SHP77 treated with DMSO at 0.1 percent for 48 hours (cell line): ENCODE results near the gene CNTN5.

Source experiments
- DNase-seq: peaks from one replicate; lab custom pipeline; 2025; lab: John Stamatoyannopoulos, UW

The CNTN5 gene

GRCh38 chr11:99513368-99513767, 492.6 kb downstream of the CNTN5 start:
- no peak for DNase-seq

GRCh38 chr11:99519095-99519494, 498.3 kb downstream of the CNTN5 start:
- DNase-seq, result no peak

DNA sequence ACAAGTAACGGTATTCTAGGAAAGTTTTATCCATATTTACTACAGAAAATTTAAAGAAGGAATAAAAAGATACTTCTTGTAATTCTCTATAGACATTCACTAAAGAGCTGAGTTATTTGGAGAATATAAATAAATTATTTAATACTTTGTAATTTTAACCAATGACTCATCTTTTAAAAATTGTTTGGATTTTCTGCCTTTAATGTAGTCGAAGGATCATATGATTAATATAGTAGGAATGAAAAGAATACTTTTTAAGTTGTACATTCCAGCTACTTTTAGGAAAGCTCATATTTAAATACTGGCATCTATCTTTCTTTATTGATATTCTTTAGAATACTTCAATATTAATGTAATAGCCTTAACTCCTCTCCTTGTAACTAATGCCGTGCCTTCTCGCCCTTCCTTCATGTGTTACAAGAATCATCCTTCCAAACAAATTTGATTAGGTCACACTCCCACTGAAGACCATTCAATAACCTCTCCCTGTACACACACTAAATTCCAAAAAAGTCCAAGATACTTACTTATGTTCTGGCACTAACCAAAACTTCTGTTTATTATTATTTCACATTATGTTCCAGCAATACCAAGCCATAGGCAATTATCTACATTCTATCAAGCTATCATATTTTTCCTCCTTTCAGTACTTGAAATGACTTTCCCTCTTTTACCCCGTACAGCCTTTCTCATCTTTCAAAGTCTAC, 501.9 kb downstream of the CNTN5 start:
- DNase-seq, result no peak

- DNase-seq, result no peak
These were observed 510.7 kb downstream of the CNTN5 start for GRCh38 chr11:99531468-99531867.

DNA sequence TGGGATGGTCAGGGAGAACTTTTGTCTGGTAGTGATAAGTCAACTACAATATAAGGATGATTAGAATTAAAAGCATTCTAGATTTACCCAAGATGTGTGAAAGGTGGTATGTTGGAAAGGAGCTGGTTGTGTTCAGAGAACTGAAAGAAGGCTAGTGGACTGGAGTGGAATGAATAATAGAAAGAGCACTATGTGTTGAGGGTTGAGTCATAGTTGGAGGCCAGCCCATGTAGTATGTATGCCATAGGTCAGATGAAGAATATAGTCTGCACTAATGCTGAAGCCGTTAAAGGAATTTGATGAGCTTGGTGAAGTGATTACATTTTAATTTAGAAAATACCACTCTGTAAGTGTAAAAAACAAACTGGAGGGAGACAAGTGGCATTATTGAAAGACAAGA, 514.1 kb downstream of the CNTN5 start:
- DNase-seq, result no peak

- no peak for DNase-seq
These were observed 514.7 kb downstream of the CNTN5 start for GRCh38 chr11:99535406-99535805.

GRCh38 chr11:99535819-99536218, 515.1 kb downstream of the CNTN5 start:
- no peak for DNase-seq

DNA sequence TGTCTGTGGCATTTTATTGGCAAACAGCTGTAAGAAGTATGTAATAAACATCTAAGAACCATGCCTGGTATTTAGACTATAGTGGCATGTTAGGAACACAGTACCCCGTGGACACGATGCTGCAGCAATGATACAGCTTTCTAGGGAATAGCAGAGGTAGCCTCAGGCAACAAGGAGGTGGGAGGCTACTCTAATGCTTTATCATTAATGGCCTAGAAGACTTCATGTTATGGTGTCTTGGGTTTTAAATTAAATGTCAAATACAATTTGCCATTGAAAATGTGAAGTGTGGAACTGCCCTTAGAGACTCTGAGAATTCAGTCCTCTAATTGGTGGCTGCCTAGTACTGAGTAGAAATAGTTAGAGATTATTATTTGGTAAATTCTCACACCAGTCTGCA, 516.9 kb downstream of the CNTN5 start:
- no peak for DNase-seq

DNA sequence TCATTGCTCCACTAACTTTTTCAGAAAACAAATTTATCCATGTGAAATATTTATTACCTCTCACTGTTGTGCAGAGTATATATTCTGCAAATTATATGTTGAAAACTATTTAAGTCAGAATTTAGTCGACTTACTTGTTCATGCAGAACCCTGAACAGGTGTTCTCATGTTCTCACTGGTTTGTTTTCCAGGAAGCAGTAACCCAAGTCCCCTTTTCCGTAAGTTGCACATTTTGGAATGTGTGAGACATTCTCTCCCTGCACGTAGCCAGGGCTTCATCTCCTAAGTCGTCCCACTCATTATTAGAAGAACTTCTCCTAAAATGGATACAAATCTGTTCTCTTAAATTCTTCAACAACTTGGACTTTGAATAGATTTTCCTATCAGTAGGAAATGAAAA, 524.9 kb downstream of the CNTN5 start:
- DNase-seq, result no peak

DNA sequence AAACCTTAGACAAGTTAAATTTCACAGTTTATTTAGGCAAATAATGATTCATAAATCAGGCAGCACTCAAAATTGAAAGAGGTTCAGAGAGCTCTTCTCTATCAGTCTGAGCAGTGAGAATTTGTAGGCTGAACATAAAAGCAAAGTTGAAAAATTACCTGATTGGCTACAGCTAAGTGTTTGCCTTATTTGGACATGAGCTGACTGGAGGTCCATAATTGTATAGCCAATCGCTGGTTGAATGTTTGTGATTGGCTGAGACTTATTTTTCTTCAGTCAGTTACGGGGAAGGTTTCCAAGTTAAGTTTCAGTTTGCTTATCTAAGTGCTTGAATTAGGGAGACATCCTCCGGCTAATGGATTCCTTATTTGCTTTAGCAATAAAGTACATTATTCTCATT, 527.5 kb downstream of the CNTN5 start:
- DNase-seq, result no peak

DNA sequence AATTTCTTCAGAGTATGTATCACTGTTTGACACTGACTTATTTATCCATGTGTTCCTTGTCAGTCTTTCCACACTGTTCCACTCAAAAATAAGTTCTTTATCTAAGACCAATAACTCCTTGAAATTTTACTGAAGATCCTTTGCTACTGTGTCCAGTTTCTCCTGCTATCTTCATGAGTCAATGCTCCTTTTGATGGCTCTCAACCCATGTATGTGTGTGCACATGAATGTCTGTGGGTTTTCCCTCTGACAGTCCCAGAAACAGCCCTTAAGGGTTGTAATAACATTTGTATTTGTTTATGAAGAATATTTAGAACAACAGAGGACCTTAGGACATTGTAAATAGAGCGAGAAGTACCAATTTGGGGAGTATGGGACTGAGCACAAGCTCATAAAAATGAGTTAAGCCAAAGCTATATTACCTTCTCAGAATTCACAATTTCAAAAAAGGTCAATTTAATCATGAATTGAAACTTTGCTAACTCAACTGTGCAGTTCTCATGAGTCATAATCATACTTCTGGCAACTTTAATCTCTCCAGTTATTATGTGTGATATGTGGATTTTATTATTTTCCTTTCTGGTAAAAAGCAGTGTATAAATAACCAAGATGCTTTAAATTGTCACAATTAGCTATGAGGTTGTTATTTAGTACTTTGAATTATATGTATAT, 533.6 kb downstream of the CNTN5 start:
- DNase-seq, result no peak

GRCh38 chr11:99555486-99555885, 534.7 kb downstream of the CNTN5 start:
- DNase-seq, result no peak

GRCh38 chr11:99565333-99565732, 544.6 kb downstream of the CNTN5 start:
- DNase-seq, result no peak

- DNase-seq, result no peak
These were observed 546.7 kb downstream of the CNTN5 start for GRCh38 chr11:99567334-99567956.

GRCh38 chr11:99568808-99569207, 548.1 kb downstream of the CNTN5 start:
- no peak for DNase-seq

GRCh38 chr11:99571094-99571493, 550.3 kb downstream of the CNTN5 start:
- DNase-seq, result no peak

DNA sequence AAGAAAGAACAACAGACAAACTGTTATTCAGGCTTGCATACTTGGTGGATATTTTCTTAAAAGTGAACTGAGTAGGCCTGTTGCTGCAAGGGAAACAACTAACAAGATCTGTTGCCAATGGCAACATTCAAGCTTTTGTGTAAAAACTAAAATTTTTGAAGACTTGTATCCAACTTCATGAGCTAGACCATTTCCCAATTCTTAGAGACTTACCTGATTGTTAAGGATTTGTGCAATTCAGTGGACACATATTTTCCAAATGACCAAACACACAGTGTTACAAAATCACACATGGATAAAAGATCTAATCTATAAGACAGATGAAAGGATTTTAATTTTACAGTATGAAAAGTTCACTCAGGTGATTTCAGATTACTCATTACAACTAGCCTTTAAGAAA, 564.1 kb downstream of the CNTN5 start:
- DNase-seq, result no peak

DNA sequence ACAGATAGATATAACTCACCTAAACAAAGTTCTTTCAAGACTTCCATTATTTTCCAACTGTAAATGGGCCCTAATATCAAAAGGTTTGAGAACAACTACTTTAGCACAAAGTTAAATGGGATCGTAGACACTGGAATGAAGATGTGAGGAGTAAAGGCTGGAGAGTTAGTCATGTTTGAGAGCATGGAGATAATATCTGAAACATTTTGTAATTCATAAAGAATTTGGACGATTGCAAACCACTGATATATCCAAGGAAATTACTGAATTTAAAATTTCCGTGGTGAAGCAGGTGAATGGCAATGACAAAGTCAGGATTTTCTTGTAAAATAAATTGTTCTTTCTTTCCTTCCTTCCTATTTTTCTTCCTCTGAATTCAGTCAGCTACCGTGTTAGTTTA, 564.9 kb downstream of the CNTN5 start:
- DNase-seq, result no peak

- no peak for DNase-seq
These were observed 569.0 kb downstream of the CNTN5 start for GRCh38 chr11:99589771-99590170.

GRCh38 chr11:99592266-99592665, 571.5 kb downstream of the CNTN5 start:
- DNase-seq, result no peak

- no peak for DNase-seq
These were observed 572.4 kb downstream of the CNTN5 start for GRCh38 chr11:99593197-99593596.

- no peak for DNase-seq
These were observed 580.4 kb downstream of the CNTN5 start for GRCh38 chr11:99601179-99601578.

GRCh38 chr11:99614352-99614751, 593.6 kb downstream of the CNTN5 start:
- DNase-seq, result no peak
